ENCODE data around the gene P2RY12.

Gene P2RY12

DNA sequence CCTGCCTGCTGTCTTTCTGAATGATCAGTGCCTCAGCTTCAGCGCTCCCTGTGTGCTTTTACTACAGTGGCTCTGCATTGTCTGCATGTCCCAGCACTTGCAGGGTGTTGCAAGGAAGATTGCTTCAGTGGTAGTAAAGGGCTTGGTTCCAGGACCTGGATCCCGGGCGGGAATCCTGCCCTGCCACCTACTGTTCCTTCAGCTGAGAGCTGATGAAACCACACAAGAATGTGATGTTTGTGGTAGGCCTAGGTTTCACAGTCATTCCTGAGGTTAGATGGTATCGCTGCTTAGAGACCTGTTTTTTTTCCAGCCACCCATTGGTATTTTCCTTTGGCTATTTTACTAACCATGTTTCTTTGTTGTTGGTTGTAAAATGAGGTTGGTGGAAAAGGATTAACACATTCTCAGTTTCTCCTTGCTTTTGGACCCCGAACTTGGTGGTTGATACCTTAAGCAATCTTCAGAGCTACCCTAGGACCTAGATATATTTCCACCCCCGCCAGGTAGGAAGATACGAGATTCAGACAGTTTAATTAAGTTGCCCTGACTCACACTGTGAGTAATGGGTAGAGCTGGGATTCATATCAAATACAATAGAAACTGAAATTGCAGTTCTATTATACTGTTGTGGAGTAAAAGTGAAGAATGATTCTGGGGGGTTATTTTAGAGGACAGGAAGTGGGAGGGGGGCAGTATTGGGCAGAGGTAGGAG lies 79.3 kb downstream of the P2RY12 start:
- DNase-seq = no peak

DNA sequence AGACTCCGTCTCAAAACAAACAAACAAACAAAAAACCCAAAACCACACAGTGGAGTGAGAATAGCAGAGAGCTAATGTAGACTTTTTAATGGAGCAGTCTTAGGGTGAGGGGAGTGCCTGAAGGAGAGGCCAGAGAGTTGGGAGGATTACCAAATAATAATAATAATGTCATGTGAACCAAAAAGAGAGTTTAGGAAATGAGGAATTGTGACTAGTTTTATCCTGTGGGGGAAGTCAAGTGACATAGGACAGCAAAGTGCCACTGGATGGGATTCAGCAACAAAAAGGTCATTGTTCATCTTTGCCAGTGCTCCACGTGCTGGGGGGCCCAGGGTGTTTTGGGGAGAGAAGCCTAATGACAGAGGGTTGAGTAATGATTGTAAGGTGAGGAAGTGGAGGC lies 80.8 kb downstream of the P2RY12 start:
- no peak for DNase-seq

DNA sequence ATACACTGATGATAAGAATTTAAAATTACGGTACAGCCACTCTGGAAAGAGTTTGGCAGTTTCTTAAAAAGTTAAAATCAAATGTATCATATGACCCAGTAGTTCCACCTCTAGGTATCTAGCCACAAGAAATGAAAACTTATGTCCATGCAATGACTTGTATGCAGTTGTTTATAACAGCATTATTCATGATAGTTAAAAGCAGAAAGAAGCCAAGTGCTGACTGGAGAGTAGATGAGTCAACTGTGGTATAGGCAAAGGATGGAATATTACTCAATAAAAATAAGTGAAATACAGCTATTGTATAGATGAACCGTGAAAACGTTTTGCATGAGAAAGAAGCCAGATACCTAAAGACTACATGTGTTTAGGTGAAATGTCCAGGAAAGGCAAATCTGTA lies 82.8 kb downstream of the P2RY12 start:
- DNase-seq = no peak

DNA sequence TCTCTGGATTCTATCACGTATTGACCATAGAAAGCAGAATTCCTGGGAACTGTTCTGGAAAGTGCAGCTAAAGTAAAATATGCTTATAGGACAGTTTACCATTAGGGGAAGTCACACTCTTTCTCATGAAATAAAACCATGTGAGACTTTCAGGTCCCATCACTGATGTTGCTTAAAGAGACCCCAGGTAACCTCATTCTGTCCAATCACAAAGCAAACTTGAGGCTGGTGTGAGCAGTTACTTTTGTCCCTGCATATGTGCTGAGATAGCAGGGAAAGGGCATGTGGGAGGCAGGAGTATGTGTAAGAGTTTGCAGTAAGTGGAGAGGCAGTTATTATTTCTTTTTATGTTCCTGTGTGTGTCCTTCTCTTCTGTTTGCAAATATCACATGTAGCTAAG lies 84.0 kb downstream of the P2RY12 start:
- DNase-seq = no peak

DNA sequence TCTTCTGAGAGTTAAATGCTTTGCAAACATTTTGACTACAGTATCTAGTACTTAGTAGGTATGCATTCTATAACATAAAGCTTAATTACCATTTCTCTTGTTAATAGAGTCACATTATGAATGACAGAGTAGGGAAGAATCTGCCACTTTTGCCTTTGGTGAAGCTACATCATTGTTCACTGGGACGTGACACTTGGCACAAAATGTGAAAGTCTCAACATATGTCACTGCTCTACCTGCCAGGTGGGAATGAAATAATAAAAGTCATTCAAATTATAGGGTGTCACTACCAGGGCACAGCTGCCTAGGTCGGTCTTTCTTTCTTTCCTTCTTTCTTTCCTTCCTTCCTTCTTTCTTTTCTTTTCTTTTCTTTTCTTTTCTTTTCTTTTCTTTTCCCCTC lies 85.5 kb downstream of the P2RY12 start:
- peak in 1 of 2 experiments; percentile 17 for DNase-seq

DNA sequence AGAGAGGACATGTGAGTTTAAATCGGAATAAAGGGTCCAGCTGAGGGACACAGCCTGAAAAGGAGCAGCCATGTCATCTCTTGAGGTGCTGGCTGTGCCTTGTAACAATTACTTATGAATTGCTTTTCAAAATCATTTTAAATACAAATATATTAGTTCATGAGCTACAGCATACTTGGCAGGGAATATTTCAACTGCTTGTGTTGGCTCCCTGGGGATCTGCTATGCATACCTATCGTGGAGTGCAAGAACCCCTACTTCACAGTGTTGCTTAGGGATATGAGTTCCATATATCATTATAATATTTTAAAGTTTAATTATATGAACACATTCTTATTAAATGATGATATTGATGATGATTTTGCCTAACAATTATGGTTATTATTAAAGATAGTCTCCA lies 87.1 kb downstream of the P2RY12 start:
- DNase-seq = no peak

DNA sequence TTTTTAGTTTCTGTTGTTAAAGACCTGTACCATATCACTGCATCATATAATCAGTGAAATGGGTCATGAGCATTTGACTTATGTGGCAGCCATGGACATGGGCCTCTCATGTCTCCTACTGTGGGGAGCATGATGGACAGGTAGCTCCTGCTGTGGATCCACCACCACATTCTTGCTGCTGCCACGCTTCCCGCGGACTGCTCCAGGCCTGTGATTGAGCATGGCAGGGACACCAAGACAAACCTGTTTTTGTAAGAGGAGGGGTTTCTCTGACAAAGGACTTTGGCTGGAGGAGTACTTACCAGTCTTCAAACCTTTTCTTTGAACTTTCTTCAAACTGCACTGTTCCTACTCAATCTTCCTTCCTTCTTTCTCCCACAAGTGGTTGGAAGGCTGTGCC lies 88.3 kb downstream of the P2RY12 start:
- no peak for DNase-seq

DNA sequence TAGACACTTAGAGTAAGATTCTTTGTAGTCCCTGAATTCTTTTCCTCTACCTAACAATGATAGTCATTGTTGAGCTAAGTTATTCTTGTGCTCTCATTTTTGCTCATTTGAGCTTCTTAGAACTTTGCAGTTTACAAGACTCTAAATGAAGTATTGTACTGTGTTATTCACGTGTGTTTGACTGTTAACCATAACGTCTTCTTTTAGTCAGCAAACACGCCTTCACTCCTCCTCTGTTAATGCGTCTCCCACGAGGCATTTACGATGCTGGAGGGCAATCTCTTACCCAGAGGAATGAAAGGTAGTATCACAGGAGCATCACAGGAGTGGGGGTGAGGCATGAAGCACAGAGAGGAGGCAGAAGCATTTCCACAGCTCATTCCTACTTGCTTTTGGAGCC lies 91.4 kb downstream of the P2RY12 start:
- no peak for DNase-seq

DNA sequence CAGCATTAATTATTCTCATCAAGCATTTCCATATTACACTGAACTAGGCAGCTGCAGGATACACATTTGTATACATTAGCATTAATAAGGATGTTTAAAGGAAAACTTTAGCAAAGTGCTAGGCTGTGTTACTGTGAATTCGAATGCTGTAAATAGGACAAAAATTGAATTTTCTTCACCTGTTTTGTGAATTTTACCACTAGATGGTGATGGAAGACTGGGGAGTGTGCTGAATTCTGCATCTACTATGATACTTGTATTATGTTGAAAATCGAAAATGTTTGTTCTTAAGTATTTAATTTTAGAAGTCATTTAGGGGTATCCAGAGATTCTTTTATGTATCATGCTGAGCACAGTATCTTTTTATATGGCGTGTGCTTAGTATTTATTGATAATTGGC lies 93.9 kb downstream of the P2RY12 start:
- DNase-seq = peak in 1 of 2 experiments; percentile 36

DNA sequence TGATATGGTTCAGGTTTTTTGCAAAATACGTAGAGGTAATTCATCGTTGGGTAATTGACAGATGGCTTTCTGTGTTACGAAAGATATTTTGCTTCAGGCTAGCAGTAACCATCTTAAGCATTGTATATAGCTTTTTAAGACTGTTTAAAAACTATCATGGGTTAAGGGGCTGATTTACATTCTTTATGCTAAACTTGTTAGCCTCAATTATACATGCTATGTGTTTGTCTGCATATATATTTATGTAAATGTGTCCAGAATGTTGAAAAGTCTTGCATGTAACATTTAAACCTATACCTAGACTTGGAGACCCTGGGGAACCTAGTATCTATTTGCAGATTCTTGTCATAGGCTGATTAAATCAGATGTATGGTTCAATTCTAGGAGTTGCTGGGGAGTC lies 95.1 kb downstream of the P2RY12 start:
- DNase-seq = no peak

Measured in NCI-H524 (cell line).